Type B pancreatic cell (in vitro differentiated cells): Measurements from ENCODE around the gene RPTOR. TPM values are rescaled to one million over a fixed set of nuclear protein-coding genes. Genes with fewer than 3 reads are reported as not detected.
A peak's percentile ranks its signal among the peaks of the same experiment; 100 is the strongest.

Source experiments
- DNase-seq: peaks from one replicate; pipeline ENCODE4 v3.0.0; 2021; ENCODE audit warnings: mixed read lengths; ENCODE audit not compliant: unreplicated experiment; ENCODE audit errors: extremely low spot score
- H3K27ac Mint-ChIP-seq: 2 replicates; pipeline ENCODE4 v1.8.0; 2021; ENCODE audit warnings: mild to moderate bottlenecking, mixed read lengths
- H3K27me3 Mint-ChIP-seq: 2 replicates; pipeline ENCODE4 v1.8.0; 2021; ENCODE audit warnings: mixed read lengths
- H3K36me3 Mint-ChIP-seq: 2 replicates; pipeline ENCODE4 v1.8.0; 2021; ENCODE audit warnings: mixed read lengths
- H3K4me1 Mint-ChIP-seq: one replicate; pipeline ENCODE4 v1.8.0; 2021; ENCODE audit warnings: mixed read lengths; ENCODE audit not compliant: unreplicated experiment
- H3K4me3 Mint-ChIP-seq: 2 replicates; pipeline ENCODE4 v1.8.0; 2021; ENCODE audit warnings: mild to moderate bottlenecking, mixed read lengths
- H3K9me3 Mint-ChIP-seq: 2 replicates; pipeline ENCODE4 v1.8.0; 2021; ENCODE audit warnings: mixed read lengths
- CTCF ChIP-seq: fragments of 200-600 bp; sonication (generic); conservative IDR thresholded peaks from 2 replicates; pipeline ENCODE4 v1.5.0; 2021; ENCODE audit warnings: antibody characterized with exemption, mild to moderate bottlenecking
- total RNA-seq: library from RNA; stranded (reverse); gene quantifications from 2 replicates; pipeline ENCODE4 v1.2.1, GENCODE V29; 2021; ENCODE audit warnings: low replicate concordance

RPTOR gene
- total RNA-seq, 1 donor from 2014 or later = 39.8 TPM

GRCh38 chr17:80632046-80632581 is 87.5 kb downstream of the RPTOR start:
- Mint-ChIP-seq H3K4me1 (peaks cover 22% of the 10 kb centered on the region), H3K27ac (peak overlapping the region; percentile 30), H3K9me3 (no peaks in the 10 kb centered on the region), H3K27me3 (no peaks in the 10 kb centered on the region), H3K36me3 (peaks cover 4% of the 10 kb centered on the region), H3K4me3 (peak overlapping the region; percentile 9)
- DNase-seq = no peak
- TF ChIP-seq CTCF = no peak

- Mint-ChIP-seq H3K4me1 (peaks cover 30% of the 10 kb centered on the region), H3K27ac (no peak overlapping the region), H3K36me3 (peaks cover 5% of the 10 kb centered on the region), H3K9me3 (no peaks in the 10 kb centered on the region), H3K27me3 (no peaks in the 10 kb centered on the region), H3K4me3 (no peak overlapping the region)
- no peak for TF ChIP-seq CTCF
- DNase-seq = no peak
Measured at GRCh38 chr17:80633207-80633606, 88.6 kb downstream of the RPTOR start.

- no peak overlapping the region for H3K4me3 Mint-ChIP-seq
- peaks cover 5% of the 10 kb centered on the region for H3K36me3 Mint-ChIP-seq
- H3K27me3 Mint-ChIP-seq = no peaks in the 10 kb centered on the region
- no peaks in the 10 kb centered on the region for H3K9me3 Mint-ChIP-seq
- no peak overlapping the region for H3K27ac Mint-ChIP-seq
- H3K4me1 Mint-ChIP-seq = peaks cover 35% of the 10 kb centered on the region
- TF ChIP-seq CTCF = no peak
- no peak for DNase-seq
Measured at GRCh38 chr17:80633994-80634566, 89.4 kb downstream of the RPTOR start.

GRCh38 chr17:80636361-80637018 is 91.9 kb downstream of the RPTOR start:
- Mint-ChIP-seq H3K27ac (peak overlapping the region; percentile 53), H3K4me3 (peak overlapping the region; percentile 4), H3K36me3 (peaks cover 8% of the 10 kb centered on the region), H3K9me3 (no peaks in the 10 kb centered on the region), H3K27me3 (no peaks in the 10 kb centered on the region), H3K4me1 (peaks cover 42% of the 10 kb centered on the region)
- no peak for DNase-seq
- no peak for TF ChIP-seq CTCF

GRCh38 chr17:80637048-80637781 is 92.6 kb downstream of the RPTOR start:
- TF ChIP-seq CTCF = no peak
- no peak for DNase-seq
- Mint-ChIP-seq H3K9me3 (no peaks in the 10 kb centered on the region), H3K27me3 (no peaks in the 10 kb centered on the region), H3K36me3 (peaks cover 8% of the 10 kb centered on the region), H3K27ac (peak overlapping the region; percentile 53), H3K4me1 (peaks cover 39% of the 10 kb centered on the region), H3K4me3 (peak overlapping the region; percentile 4)
